GM12864 (cell line): ENCODE results near the gene RALGPS2.

Experiments
- DNase-seq: peaks from one replicate; pipeline ENCODE4 v3.0.0-alpha.2; 2011; ENCODE audit warnings: low read depth
- H3K4me3 ChIP-seq: 2 replicates; pipeline ENCODE4 v1.5.1; 2011; ENCODE audit warnings: mild to moderate bottlenecking, low read depth, low read length, control low read depth
- TF ChIP-seq, protein P1 (sequence below): IDR thresholded peaks from 2 replicates; pipeline ENCODE4 v1.5.1; 2011; ENCODE audit warnings: low read depth, mild to moderate bottlenecking, moderate library complexity, low read length, control low read depth, inconsistent platforms; ENCODE audit errors: missing control alignments

The RALGPS2 gene

GRCh38 chr1:178959543-178960460 lies 234.8 kb downstream of the RALGPS2 start:
- no peak overlapping the region for H3K4me3 ChIP-seq
- no peak for DNase-seq
- TF ChIP-seq, protein P1, sequence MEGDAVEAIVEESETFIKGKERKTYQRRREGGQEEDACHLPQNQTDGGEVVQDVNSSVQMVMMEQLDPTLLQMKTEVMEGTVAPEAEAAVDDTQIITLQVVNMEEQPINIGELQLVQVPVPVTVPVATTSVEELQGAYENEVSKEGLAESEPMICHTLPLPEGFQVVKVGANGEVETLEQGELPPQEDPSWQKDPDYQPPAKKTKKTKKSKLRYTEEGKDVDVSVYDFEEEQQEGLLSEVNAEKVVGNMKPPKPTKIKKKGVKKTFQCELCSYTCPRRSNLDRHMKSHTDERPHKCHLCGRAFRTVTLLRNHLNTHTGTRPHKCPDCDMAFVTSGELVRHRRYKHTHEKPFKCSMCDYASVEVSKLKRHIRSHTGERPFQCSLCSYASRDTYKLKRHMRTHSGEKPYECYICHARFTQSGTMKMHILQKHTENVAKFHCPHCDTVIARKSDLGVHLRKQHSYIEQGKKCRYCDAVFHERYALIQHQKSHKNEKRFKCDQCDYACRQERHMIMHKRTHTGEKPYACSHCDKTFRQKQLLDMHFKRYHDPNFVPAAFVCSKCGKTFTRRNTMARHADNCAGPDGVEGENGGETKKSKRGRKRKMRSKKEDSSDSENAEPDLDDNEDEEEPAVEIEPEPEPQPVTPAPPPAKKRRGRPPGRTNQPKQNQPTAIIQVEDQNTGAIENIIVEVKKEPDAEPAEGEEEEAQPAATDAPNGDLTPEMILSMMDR: no peak

GRCh38 chr1:178960482-178961240 lies 235.6 kb downstream of the RALGPS2 start:
- DNase-seq: no peak
- no peak overlapping the region for H3K4me3 ChIP-seq
- TF ChIP-seq, protein P1: no peak

GRCh38 chr1:178961331-178961730 lies 236.3 kb downstream of the RALGPS2 start:
- H3K4me3 ChIP-seq: no peak overlapping the region
- TF ChIP-seq, protein P1: no peak
- DNase-seq: no peak

- TF ChIP-seq, protein P1: no peak
- DNase-seq: no peak
- no peak overlapping the region for H3K4me3 ChIP-seq
Observed at GRCh38 chr1:178961868-178962267, 236.8 kb downstream of the RALGPS2 start.

DNA sequence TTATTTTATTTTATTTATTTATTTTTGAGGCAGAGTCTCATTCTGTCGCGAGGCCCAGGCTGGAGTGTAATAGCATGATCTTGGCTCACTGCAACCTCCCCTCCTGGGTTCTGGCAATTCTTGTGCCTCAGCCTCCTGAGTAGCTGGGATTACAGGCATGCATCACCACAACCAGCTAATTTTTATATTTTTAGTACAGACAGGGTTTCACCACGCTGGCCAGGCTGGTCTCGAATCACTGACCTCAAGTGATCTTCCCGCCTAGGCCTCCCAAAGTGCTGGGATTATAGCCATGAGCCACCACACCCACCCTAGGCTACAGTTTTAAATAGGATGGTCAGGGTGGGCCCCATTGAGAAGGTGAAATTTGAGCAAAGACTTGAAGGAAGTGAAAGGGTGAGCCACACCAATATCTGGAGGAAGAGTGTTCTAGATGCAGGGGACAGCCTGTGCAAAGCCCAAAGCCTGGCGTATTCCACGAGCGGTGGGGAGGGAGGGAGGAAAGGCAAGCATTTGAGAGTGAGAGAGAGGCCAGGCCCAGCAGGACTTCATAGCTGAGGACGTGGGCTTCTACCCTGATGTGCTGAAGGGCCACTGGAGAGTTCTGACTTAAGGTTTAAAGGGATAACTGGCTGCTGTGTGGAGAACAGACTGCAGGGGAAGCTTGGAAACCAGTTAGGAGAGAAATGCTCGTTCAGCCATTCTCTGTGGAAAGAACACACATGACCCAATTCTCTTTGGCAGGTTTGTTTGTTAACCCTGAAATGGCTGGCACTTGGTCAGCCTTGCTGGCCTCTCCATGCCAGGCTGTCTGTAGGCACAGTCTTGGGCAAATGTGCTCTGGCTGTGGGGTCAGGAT lies 238.0 kb downstream of the RALGPS2 start:
- H3K4me3 ChIP-seq: no peak overlapping the region
- TF ChIP-seq, protein P1: no peak
- no peak for DNase-seq

GRCh38 chr1:178964469-178965330 lies 239.7 kb downstream of the RALGPS2 start:
- DNase-seq: no peak
- no peak overlapping the region for H3K4me3 ChIP-seq
- TF ChIP-seq, protein P1: no peak
